NCI-H1092 treated with DMSO at 0.1 percent for 48 hours (cell line): ENCODE data around the gene ASCC3.

Experiments
- DNase-seq: peaks from one replicate; lab custom pipeline; 2025; lab: John Stamatoyannopoulos, UW

The ASCC3 gene

DNA sequence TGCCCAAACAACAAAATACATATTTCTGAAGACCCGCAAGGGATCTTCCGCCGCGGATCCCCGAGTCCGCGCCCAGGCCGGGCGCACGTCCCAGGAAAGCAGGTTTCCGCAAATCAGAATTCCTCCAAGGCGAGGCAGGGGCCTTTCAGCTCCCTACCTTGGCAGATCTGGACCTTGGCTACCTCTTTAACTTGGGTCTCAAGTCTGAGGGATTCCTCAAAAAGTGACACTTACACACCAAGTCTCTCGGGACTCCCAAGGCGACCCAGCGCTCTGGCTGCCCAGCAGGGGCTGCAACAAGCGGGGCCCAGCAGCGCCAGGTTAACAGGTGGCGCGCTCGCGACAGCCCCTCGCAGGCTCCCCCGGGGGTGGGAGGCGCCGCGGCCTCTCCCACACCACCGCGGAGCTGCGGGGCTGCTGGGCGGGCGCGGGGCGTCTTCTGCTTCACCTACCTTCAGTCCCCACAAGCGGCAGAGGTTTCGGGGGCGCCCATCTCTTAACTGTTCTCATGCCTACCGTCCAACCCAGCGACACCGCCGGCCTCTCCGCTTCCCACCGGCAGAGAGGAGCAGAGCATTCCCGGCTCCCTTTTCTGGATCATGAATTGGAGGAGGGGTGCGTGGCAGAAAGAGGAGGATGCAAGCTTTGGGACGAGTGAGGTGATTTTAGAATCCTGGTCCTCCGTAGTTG, 416.8 kb downstream of the ASCC3 start:
- peak; percentile 36 for DNase-seq

DNA sequence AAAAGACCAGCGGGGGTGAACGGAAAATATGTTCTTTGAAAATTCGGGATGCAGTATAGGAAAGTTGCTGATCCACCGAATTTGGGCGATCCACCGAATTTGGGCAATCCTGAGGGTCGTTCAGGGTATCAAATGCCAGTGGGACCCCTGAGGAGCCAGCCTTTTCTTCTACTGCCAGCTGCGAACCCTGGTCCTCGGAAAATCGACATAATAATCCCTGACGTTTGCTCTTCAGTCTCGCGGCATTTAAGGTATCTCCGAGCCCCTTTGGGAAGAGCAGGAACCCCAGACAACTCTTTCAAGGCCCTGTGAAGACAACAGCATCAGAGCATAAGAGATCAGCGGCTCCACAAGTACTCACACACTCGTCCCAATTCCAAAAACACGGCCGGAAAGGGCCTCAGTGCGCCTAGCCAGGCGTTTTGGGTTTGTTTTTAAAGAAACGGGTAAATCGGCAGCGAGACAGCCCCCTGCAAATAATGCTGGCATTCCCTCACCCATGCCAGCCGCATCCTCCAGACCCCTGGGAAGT, 417.4 kb downstream of the ASCC3 start:
- DNase-seq = no peak

DNA sequence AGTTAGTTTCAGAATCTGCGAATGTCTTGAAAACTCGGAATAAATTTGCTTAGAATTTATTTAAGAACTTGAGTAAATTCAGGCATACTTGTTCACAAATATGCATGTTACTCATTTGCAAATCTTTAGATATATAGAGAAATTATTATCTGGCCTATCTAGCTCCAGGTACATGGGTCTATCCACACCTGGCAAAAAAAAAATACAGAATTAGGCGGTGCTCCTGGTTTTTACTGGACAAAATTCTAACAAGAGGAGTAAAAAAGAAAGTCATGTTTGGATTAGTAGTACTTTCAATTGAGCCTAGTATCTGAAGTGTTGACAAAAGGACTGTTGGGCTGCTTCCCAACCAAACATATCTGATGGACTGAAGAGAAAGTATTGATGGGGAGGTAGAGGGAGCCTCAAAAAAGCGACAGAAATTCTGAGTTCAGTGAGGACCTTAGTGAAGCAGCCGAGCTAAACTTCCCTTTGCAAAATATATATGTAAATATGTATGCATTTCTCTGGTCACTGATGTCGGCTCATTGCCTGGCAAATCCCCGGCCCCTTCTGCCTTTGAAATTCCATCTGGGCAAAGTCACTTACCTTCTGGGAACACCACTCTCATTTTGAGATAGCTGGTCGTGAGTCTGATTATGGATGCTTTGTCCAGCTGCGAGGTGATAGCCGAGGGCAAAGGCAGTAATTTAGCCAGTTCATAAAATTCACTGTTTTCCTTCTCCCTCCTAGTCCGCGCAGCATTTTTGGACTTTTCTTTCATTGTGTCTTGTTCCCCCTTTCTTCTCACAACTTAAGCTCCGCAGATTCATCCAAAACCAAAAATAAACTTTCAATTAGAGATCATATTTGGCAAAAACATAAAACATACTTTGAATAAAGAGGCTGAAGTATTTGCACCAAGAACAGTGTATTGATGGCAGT, 418.2 kb downstream of the ASCC3 start:
- peak; percentile 39 for DNase-seq

DNA sequence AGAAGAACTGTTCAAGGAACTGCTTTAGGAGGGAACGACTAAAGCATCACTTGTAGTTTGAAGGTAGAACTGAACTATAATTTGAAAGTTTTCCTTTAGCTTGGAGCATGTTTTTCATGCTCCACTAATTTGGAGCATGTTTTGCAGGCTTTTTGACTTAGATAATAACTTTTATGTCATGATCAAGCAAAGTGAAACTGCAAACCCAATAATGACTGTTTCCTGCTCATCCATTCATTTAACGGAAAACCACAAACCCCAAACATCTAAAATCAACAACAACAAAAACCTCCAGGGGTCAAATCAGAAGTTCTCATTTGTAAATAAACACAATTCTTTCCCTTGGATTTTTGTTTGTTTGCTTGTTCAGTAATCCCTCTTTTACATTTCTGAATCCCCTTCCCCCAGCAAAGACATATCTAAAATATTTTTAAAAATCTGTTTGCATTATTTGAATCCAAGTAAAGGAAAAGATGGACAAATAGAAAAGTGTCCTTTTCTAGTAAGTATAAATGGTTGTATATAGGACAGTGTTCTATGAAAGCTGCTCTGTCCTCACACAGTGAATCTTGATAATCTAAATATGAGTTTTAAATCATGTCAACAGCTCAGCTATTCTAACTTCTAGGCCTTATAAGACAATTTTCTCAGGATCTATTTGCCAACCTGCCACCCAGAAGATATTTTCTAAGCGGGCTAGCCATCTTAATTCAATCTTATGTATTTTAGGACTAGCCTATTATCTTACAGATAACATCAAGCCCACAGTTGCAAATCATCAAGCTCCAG, 419.0 kb downstream of the ASCC3 start:
- DNase-seq = no peak

DNA sequence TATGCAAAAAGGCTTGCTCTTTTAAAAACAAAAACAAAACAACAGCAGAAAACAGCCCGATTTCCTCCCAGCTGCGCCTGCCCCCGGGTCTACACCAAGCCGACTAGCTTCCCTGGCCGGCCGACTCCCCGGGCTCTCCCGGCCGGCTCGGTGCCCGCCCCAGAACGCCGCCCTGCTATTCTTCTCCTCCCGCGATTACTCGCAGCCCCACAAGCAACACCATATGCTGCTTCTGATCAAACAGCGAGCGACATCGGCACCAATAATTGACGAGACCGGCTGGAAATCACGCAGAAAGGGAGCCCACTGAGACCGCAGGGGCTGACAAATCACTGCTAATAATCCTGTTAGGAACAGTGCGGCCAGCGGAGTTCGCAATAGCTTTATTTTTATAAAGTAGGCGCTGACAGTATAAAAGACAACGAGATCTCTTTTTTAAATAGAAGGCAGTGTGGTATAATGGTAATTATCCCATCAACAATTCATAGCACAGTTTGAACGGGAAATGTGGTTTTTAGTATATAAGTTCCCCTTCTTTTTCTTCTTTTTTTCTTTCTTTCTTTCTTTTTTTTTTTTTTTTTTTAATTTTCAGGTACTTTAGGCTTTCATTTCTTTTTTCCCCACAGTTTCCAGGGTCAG, 419.7 kb downstream of the ASCC3 start:
- DNase-seq = peak; percentile 67

DNA sequence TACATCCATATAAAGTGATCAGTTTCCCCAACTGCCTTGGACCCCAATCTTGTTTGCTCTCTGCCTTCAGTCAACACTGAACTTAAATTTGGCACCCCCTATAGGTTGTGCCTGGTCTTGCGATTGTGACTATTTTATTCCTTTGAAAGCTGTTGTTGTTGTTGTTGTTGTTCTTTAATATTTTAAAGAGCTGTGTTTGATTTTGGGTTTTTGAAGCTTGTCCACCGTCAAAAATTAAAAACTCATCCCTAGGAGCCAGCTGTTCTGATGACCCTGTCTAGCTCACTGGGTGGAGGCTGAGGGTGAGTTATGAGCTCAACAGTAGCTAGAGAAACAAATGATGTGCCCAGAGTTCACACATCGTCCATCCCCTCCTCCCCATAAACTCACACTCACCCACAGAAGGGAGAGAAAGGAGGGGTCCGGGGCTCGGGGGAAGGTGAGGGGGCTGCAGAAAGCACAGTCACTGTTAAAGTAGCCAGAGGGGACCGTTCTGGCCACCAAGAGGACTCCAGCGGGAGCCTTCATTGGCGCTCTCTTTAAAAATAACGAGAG, 420.4 kb downstream of the ASCC3 start:
- peak; percentile 52 for DNase-seq

DNA sequence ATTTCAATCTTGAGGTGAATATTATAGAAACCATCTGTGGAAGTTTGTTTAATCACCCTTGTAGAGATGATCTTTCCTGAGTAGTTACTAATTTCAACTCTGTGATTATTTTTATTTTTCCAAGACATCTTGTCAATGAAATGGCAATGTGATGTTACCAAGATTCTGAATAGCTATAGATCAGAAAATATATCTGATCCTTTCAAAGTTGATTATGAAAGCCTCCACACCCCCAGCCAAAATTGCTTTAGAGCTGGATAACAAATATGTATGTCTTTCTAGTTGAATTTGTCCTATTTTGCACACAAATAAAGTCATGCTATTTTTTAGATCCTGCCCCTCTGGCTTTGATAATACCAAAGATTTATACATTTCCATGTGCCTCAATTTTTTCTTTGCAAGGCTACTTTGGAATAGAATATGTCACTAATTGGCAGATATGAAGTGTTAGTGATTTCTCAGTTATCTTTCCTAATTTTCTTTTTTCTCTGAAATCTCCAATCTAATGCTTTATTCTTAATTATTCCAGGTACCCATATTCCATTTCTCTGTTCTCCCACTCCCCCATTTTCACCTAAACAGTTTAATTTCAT, 421.4 kb downstream of the ASCC3 start:
- DNase-seq = no peak

DNA sequence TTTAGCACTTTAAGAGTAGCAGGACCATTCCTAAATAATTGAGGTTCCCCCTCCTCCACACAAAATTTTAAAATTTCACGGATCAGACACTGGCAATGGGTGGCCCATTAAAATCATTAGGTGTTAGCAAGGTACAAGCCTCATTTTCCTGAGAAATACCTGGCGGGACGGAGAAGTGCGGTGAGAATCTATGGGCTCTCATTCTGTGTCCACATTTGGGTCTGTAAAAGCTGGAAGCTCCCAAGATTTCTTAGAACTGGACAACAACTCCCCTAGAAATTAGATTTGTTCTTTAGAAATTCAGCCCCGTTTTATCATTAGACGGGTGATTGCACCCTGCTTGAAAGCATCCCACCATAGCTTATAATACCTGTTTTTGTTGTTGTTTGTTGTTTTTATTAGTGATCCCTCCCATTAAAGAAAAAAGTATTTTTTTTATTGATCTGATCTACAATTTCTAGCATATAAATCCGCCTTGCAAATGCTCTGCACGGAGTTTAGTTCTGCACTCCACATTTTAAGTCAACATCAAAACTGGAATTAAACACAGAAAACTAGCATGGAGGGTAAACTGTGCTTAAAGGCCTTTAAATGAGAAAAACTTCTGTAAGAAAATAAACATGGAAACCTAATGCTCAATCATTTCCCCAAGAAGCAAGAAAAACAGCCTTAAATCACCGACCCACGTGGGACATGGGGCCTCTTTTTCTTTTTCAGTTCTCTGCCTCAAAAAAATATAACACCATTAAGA, 422.1 kb downstream of the ASCC3 start:
- no peak for DNase-seq
